WTC11 (cell line): ENCODE data around the gene TTLL12. TPM values are rescaled to one million over a fixed set of nuclear protein-coding genes. Genes with fewer than 3 reads are reported as not detected.

Experiments
- ATAC-seq: fragments of 200-7000 bp; cut with Tn5 transposase; 2 replicates; pipeline ENCODE4 v1.10.0; 2021; ENCODE audit warnings: mild to moderate bottlenecking, moderate library complexity
- CTCF ChIA-PET: fragments of 300-600 bp; sonication (Branson Sonifier 250); formaldehyde crosslinking; loops from one replicate; lab custom pipeline; 2021; ENCODE audit warnings: antibody characterized with exemption; lab: Charles Lee
- POLR2A ChIA-PET: fragments of 350-600 bp; sonication (Branson Sonifier 250); formaldehyde crosslinking; loops from one replicate; lab custom pipeline; 2021; ENCODE audit warnings: antibody characterized with exemption; lab: Charles Lee
- DNase-seq: peaks from one replicate; pipeline ENCODE4 v3.0.0; 2021; ENCODE audit warnings: low spot score
- H3K27ac Mint-ChIP-seq: 2 replicates; pipeline ENCODE4 v1.8.0; 2021; ENCODE audit warnings: mixed read lengths
- H3K27me3 Mint-ChIP-seq: 2 replicates; pipeline ENCODE4 v1.8.0; 2021; ENCODE audit warnings: low read depth, mild to moderate bottlenecking, moderate library complexity, mixed read lengths
- H3K36me3 Mint-ChIP-seq: 2 replicates; pipeline ENCODE4 v1.8.0; 2021; ENCODE audit warnings: mixed read lengths
- H3K4me1 Mint-ChIP-seq: 2 replicates; pipeline ENCODE4 v1.8.0; 2022; ENCODE audit warnings: mixed read lengths
- H3K4me3 Mint-ChIP-seq: 2 replicates; pipeline ENCODE4 v1.8.0; 2021; ENCODE audit warnings: mild to moderate bottlenecking, moderate library complexity, mixed read lengths
- H3K9me3 Mint-ChIP-seq: 2 replicates; pipeline ENCODE4 v1.8.0; 2021; ENCODE audit warnings: mixed read lengths
- ATF1 ChIP-seq: sonication (generic); formaldehyde crosslinking; IDR thresholded peaks from 2 replicates; pipeline ENCODE4 v1.8.1; 2023; ENCODE audit warnings: mild to moderate bottlenecking, moderate library complexity, missing genetic modification reagents
- CBFB ChIP-seq: sonication (generic); formaldehyde crosslinking; IDR thresholded peaks from 2 replicates; pipeline ENCODE4 v1.8.1; 2022; ENCODE audit warnings: mild to moderate bottlenecking, low read depth, missing genetic modification reagents
- CDX4 ChIP-seq: fragments of 250-450 bp; sonication (Bioruptor Pico); IDR thresholded peaks from 2 replicates; pipeline ENCODE4 v1.9.0; 2021; ENCODE audit warnings: moderate library complexity, mild to moderate bottlenecking, inconsistent platforms, borderline replicate concordance
- CREM ChIP-seq: sonication (generic); formaldehyde crosslinking; IDR thresholded peaks from 2 replicates; pipeline ENCODE4 v1.8.1; 2022; ENCODE audit warnings: mild to moderate bottlenecking, missing genetic modification reagents, moderate library complexity
- E2F1 ChIP-seq: sonication (generic); formaldehyde crosslinking; IDR thresholded peaks from 2 replicates; pipeline ENCODE4 v1.8.0; 2022; ENCODE audit warnings: mild to moderate bottlenecking, missing genetic modification reagents
- EMX1 ChIP-seq: fragments of 250-450 bp; sonication (Bioruptor Pico); IDR thresholded peaks from 2 replicates; pipeline ENCODE4 v1.8.0; 2021; ENCODE audit warnings: mild to moderate bottlenecking
- FOXJ3 ChIP-seq: sonication (generic); formaldehyde crosslinking; IDR thresholded peaks from 2 replicates; pipeline ENCODE4 v1.9.0; 2021; ENCODE audit warnings: missing genetic modification reagents, mild to moderate bottlenecking, borderline replicate concordance
- GABPB1 ChIP-seq: sonication (generic); formaldehyde crosslinking; IDR thresholded peaks from 2 replicates; pipeline ENCODE4 v1.8.1; 2023; ENCODE audit warnings: mild to moderate bottlenecking, missing genetic modification reagents
- IRF1 ChIP-seq: sonication (generic); formaldehyde crosslinking; IDR thresholded peaks from 2 replicates; pipeline ENCODE4 v1.8.0; 2023; ENCODE audit warnings: missing genetic modification reagents
- MLX ChIP-seq: sonication (generic); formaldehyde crosslinking; IDR thresholded peaks from 2 replicates; pipeline ENCODE4 v1.8.1; 2023; ENCODE audit warnings: mild to moderate bottlenecking, missing genetic modification reagents, moderate library complexity
- MYBL2 ChIP-seq: sonication (generic); formaldehyde crosslinking; IDR thresholded peaks from 2 replicates; pipeline ENCODE4 v1.8.1; 2023; ENCODE audit warnings: mild to moderate bottlenecking, moderate library complexity, missing genetic modification reagents
- NFATC4 ChIP-seq: fragments of 250-450 bp; sonication (Bioruptor Pico); IDR thresholded peaks from 2 replicates; pipeline ENCODE4 v1.9.0; 2021; ENCODE audit warnings: mild to moderate bottlenecking
- NR3C1 ChIP-seq: sonication (generic); formaldehyde crosslinking; conservative IDR thresholded peaks from 2 replicates; pipeline ENCODE4 v1.8.1; 2023; ENCODE audit warnings: low read depth, mild to moderate bottlenecking, missing genetic modification reagents
- PRRX2 ChIP-seq: fragments of 250-450 bp; sonication (Bioruptor Pico); IDR thresholded peaks from 2 replicates; pipeline ENCODE4 v1.8.0; 2021; ENCODE audit warnings: mild to moderate bottlenecking
- SMAD3 ChIP-seq: sonication (generic); formaldehyde crosslinking; IDR thresholded peaks from 2 replicates; pipeline ENCODE4 v1.8.0; 2022; ENCODE audit warnings: missing genetic modification reagents, mild to moderate bottlenecking, borderline replicate concordance
- SOX15 ChIP-seq: fragments of 250-450 bp; sonication (Bioruptor Pico); IDR thresholded peaks from 2 replicates; pipeline ENCODE4 v1.9.0; 2021; ENCODE audit warnings: mild to moderate bottlenecking
- SP1 ChIP-seq: sonication (generic); formaldehyde crosslinking; conservative IDR thresholded peaks from 2 replicates; pipeline ENCODE4 v1.8.1; 2022; ENCODE audit warnings: missing genetic modification reagents
- STAT6 ChIP-seq: sonication (generic); formaldehyde crosslinking; conservative IDR thresholded peaks from 2 replicates; pipeline ENCODE4 v1.8.1; 2023; ENCODE audit warnings: mild to moderate bottlenecking, low read depth, missing genetic modification reagents, moderate library complexity
- TEAD4 ChIP-seq: sonication (generic); formaldehyde crosslinking; IDR thresholded peaks from 2 replicates; pipeline ENCODE4 v1.8.0; 2022; ENCODE audit warnings: mild to moderate bottlenecking, missing genetic modification reagents
- USF1 ChIP-seq: sonication (generic); formaldehyde crosslinking; IDR thresholded peaks from 2 replicates; pipeline ENCODE4 v1.8.0; 2022; ENCODE audit warnings: mild to moderate bottlenecking, missing genetic modification reagents
- USF2 ChIP-seq: sonication (generic); formaldehyde crosslinking; IDR thresholded peaks from 2 replicates; pipeline ENCODE4 v1.8.1; 2023; ENCODE audit warnings: mild to moderate bottlenecking, missing genetic modification reagents, moderate library complexity
- ZNF138 ChIP-seq: sonication (generic); formaldehyde crosslinking; conservative IDR thresholded peaks from 2 replicates; pipeline ENCODE4 v1.8.1; 2022; ENCODE audit warnings: mild to moderate bottlenecking, moderate library complexity, missing genetic modification reagents
- ZNF232 ChIP-seq: sonication (generic); formaldehyde crosslinking; IDR thresholded peaks from 2 replicates; pipeline ENCODE4 v1.8.0; 2022; ENCODE audit warnings: mild to moderate bottlenecking, missing genetic modification reagents
- ZNF281 ChIP-seq: sonication (generic); formaldehyde crosslinking; IDR thresholded peaks from 2 replicates; pipeline ENCODE4 v1.8.0; 2023; ENCODE audit warnings: mild to moderate bottlenecking, missing genetic modification reagents
- ZNF396 ChIP-seq: fragments of 250-450 bp; sonication (Bioruptor Pico); IDR thresholded peaks from 2 replicates; pipeline ENCODE4 v1.8.0; 2021; ENCODE audit warnings: mild to moderate bottlenecking, moderate library complexity, borderline replicate concordance
- ZNF671 ChIP-seq: fragments of 250-450 bp; sonication (Bioruptor Pico); IDR thresholded peaks from 2 replicates; pipeline ENCODE4 v1.8.0; 2021; ENCODE audit warnings: mild to moderate bottlenecking
- total RNA-seq: library from RNA; stranded (reverse); gene quantifications from 3 replicates; pipeline ENCODE4 v1.2.3, GENCODE V29; 2021

TTLL12 gene
- total RNA-seq, 1 experiment from 2014 or later = 134 TPM

- ChIA-PET CTCF (interaction anchor here (1.1 to 10.1 kb wide), 14 partner anchors 10 to 407 kb away, joined by 3 to 267 read pairs (median 13); partner anchors contain the start of gene SCUBE1), POLR2A (no interaction called here)
- H3K4me3 Mint-ChIP-seq = no peak overlapping the region
- H3K27me3 Mint-ChIP-seq = peaks cover 5% of the 10 kb centered on the region
- H3K36me3 Mint-ChIP-seq = no peaks in the 10 kb centered on the region
- H3K4me1 Mint-ChIP-seq = peaks cover 25% of the 10 kb centered on the region
- H3K27ac Mint-ChIP-seq = 0 out of 2 replicates have a peak overlapping the region, but pooled peaks have one; percentile 79
- DNase-seq (no peak), ATAC-seq (no peak)
- no peaks in the 10 kb centered on the region for H3K9me3 Mint-ChIP-seq
- TF ChIP-seq USF1 (CRISPR knock-in tag) = no peak
- TF ChIP-seq SOX15 (CRISPR knock-in tag) = no peak
- TF ChIP-seq MLX (CRISPR knock-in tag) = no peak
- no peak for TF ChIP-seq CBFB (CRISPR knock-in tag)
- no peak for TF ChIP-seq NFATC4 (CRISPR knock-in tag)
- no peak for TF ChIP-seq GABPB1 (CRISPR knock-in tag)
- TF ChIP-seq TEAD4 (CRISPR knock-in tag) = no peak
- no peak for TF ChIP-seq ZNF232 (CRISPR knock-in tag)
- no peak for TF ChIP-seq PRRX2
- no peak for TF ChIP-seq SMAD3 (CRISPR knock-in tag)
- TF ChIP-seq FOXJ3 (CRISPR knock-in tag) = no peak
- no peak for TF ChIP-seq ATF1 (CRISPR knock-in tag)
Observed at GRCh38 chr22:43230571-43230970, 43.6 kb upstream of the TTLL12 start.

GRCh38 chr22:43228863-43229262 lies 41.9 kb upstream of the TTLL12 start:
- ChIA-PET CTCF (interaction anchor here (0.6 to 10.1 kb wide), 51 partner anchors 10 to 670 kb away, joined by 3 to 267 read pairs (median 5); partner anchors contain the start of genes BIK, CYB5R3, SCUBE1 and TTLL12), POLR2A (no interaction called here)
- Mint-ChIP-seq H3K4me3 (no peak overlapping the region), H3K27me3 (peaks cover 5% of the 10 kb centered on the region), H3K4me1 (peaks cover 25% of the 10 kb centered on the region), H3K36me3 (no peaks in the 10 kb centered on the region), H3K27ac (no peak overlapping the region), H3K9me3 (no peaks in the 10 kb centered on the region)
- DNase-seq (no peak), ATAC-seq (no peak)
- TF ChIP-seq MYBL2 (CRISPR knock-in tag) (no peak), USF2 (no peak), ZNF671 (no peak), E2F1 (CRISPR knock-in tag) (no peak), SP1 (CRISPR knock-in tag) (no peak), CREM (no peak), NR3C1 (CRISPR knock-in tag) (no peak), ZNF281 (CRISPR knock-in tag) (no peak), EMX1 (no peak), TEAD4 (CRISPR knock-in tag) (no peak), STAT6 (CRISPR knock-in tag) (no peak), CDX4 (CRISPR knock-in tag) (no peak), ZNF138 (CRISPR knock-in tag) (no peak), IRF1 (CRISPR knock-in tag) (no peak), ZNF396 (CRISPR knock-in tag) (no peak)
